Measurements from ENCODE around the gene TCEAL7. TPM values are rescaled to one million over a fixed set of nuclear protein-coding genes. Genes with fewer than 3 reads are reported as not detected.

TCEAL7 gene
- polyA plus RNA-seq, 2 of the 4 experiments (the other 2 are of a cell fraction): not detected

- ChIA-PET CTCF (no interaction called here), POLR2A (no interaction called here)
- WGBS (ENCODE audit: missing lambda C conversion rate): 83% methylated on average over 2 of the region's 2 CpGs
- Histone ChIP-seq H3K4me2 (peak overlapping the region; percentile 68), H3K4me3 (no peak overlapping the region), H3K4me1 (peaks cover 28% of the 10 kb centered on the region), H3K9me3 (no peaks in the 10 kb centered on the region), H3K27ac (peak overlapping the region; percentile 51 to 65; a peak in 3 of 6 replicates)
- TF ChIP-seq RNF2 (IDR thresholded peaks at IDR 0.05; ENCODE audit: borderline replicate concordance, low read depth): no peak
- no peak for TF ChIP-seq MAZ (IDR thresholded peaks at IDR 0.05; ENCODE audit: borderline replicate concordance, low read depth, low read length)
- TF ChIP-seq ZFP36 (IDR thresholded peaks at IDR 0.05; ENCODE audit: borderline replicate concordance, partially characterized antibody): no peak
- TF ChIP-seq REST (IDR thresholded peaks at IDR 0.05): no peak
- no peak for TF ChIP-seq POLR2A (IDR thresholded peaks at IDR 0.05; ENCODE audit: low read length)
- ATAC-seq (no peak), FAIRE-seq (no peak), DNase-seq (ENCODE audit: low read depth in 1 of 2, low spot score in 1 of 2) (no peak)
These were observed 33.0 kb downstream of the TCEAL7 start for GRCh38 chrX:103363046-103363445.

- ChIA-PET CTCF (no interaction called here), POLR2A (interaction anchor here (0.6 to 1.4 kb wide), 2 partner anchors 10 to 11 kb away, joined by 3 to 6 read pairs; partner anchors contain the start of gene TCEAL9)
- 87% methylated on average over 1 of the region's 1 CpG for WGBS (ENCODE audit: missing lambda C conversion rate)
- ATAC-seq (peak in 1 of 2 experiments; percentile 47; a peak in 2 of 6 replicates), FAIRE-seq (no peak), DNase-seq (ENCODE audit: low read depth in 1 of 2, low spot score in 1 of 2) (no peak)
- H3K9me3 ChIP-seq: no peaks in the 10 kb centered on the region
- no peak overlapping the region for H3K27ac ChIP-seq
- H3K4me1 ChIP-seq: peaks cover 16% of the 10 kb centered on the region
- TF ChIP-seq CEBPB (IDR thresholded peaks at IDR 0.05): no peak
- TF ChIP-seq HOXB13 (CRISPR knock-in tag; IDR thresholded peaks at IDR 0.05; ENCODE audit: low read depth): no peak
- no peak for TF ChIP-seq PBX3 (IDR thresholded peaks at IDR 0.05)
- TF ChIP-seq RAD21 (conservative IDR thresholded peaks at IDR 0.05 in 1 of 2, IDR thresholded peaks at IDR 0.05 in 1 of 2): no peak
- TF ChIP-seq ELK1 (IDR thresholded peaks at IDR 0.05; ENCODE audit: low read depth, low read length): no peak
- no peak for TF ChIP-seq HDAC2 (IDR thresholded peaks at IDR 0.05)
- TF ChIP-seq SREBF2 (IDR thresholded peaks at IDR 0.05): no peak
- TF ChIP-seq FOSB (CRISPR knock-in tag; IDR thresholded peaks at IDR 0.05): no peak
- no peak for TF ChIP-seq HOXB5 (CRISPR knock-in tag; IDR thresholded peaks at IDR 0.05)
- no peak for TF ChIP-seq EP300 (IDR thresholded peaks at IDR 0.05)
- TF ChIP-seq RNF2 (IDR thresholded peaks at IDR 0.05; ENCODE audit: borderline replicate concordance, low read depth): no peak
- no peak for TF ChIP-seq NR3C1 (IDR thresholded peaks at IDR 0.05)
- no peak for TF ChIP-seq ZNF302 (CRISPR knock-in tag; IDR thresholded peaks at IDR 0.05)
- TF ChIP-seq FOSL2 (IDR thresholded peaks at IDR 0.05): no peak
- TF ChIP-seq FOSL2 (CRISPR knock-in tag; IDR thresholded peaks at IDR 0.05): no peak
- no peak for TF ChIP-seq MAX (IDR thresholded peaks at IDR 0.05)
- no peak for TF ChIP-seq FOXS1 (CRISPR knock-in tag; IDR thresholded peaks at IDR 0.05)
- no peak for TF ChIP-seq TP53 (CRISPR knock-in tag; IDR thresholded peaks at IDR 0.05)
- no peak for TF ChIP-seq ESRRA (IDR thresholded peaks at IDR 0.05; ENCODE audit: borderline replicate concordance, low read length)
- TF ChIP-seq EHF (CRISPR knock-in tag; IDR thresholded peaks at IDR 0.05): no peak
- no peak overlapping the region for H3K4me2 ChIP-seq
- no peak overlapping the region for H3K4me3 ChIP-seq
These were observed 37.5 kb downstream of the TCEAL7 start for GRCh38 chrX:103367502-103367901.

Measured in A549 (cell line).